ENCODE results near the gene RND3.

Gene RND3

DNA sequence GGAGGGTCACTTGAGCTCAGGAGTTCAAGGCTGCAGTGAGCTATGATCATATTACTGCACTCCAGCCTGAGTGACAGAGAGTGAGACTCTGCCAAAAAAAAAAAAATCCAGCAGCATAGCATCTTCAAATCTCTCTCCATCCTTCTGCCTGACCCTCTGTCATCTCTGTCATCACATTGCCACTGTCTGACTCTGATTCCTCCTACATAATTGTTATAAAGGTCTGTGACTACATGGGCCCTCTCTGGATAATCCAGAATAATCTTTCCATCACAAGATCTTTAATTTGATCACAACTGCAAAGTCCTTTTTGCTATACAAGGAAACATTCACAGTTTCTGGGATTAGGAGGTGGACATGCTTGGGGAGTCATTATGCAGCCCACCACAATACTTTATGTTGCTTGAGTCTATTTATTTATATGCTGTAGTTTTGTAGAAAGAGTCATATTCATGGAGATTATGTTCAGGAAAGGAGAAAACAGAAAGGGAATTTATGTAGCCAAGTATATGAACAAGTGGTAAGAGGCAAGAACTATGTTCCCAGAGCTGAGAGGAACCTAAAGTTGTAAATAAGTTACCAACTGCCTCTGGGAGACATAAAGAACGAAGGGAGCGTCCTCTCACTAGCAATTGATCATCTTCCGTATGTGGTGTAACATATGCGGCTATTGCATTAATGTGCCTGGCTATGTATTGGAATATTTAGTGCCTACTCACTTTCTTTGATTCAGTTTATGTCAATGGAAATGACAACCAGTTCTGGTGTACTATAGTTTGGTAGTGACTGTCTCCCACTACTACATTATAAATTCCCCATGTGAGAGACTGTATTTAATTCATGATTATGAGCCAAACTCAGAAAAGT, 21.5 kb downstream of the RND3 start:
- no peak for DNase-seq (ENCODE audit: low spot score)
- TF ChIP-seq, protein P1, sequence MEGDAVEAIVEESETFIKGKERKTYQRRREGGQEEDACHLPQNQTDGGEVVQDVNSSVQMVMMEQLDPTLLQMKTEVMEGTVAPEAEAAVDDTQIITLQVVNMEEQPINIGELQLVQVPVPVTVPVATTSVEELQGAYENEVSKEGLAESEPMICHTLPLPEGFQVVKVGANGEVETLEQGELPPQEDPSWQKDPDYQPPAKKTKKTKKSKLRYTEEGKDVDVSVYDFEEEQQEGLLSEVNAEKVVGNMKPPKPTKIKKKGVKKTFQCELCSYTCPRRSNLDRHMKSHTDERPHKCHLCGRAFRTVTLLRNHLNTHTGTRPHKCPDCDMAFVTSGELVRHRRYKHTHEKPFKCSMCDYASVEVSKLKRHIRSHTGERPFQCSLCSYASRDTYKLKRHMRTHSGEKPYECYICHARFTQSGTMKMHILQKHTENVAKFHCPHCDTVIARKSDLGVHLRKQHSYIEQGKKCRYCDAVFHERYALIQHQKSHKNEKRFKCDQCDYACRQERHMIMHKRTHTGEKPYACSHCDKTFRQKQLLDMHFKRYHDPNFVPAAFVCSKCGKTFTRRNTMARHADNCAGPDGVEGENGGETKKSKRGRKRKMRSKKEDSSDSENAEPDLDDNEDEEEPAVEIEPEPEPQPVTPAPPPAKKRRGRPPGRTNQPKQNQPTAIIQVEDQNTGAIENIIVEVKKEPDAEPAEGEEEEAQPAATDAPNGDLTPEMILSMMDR (conservative IDR thresholded peaks at IDR 0.05; ENCODE audit: low read depth), result no peak
- POLR2A ChIA-PET (ENCODE audit: low non-redundant PET), result interaction anchor here (0.6 kb wide), 1 partner anchor 187 kb away, joined by 5 read pairs; no protein-coding TSS in a partner anchor
- CTCF ChIA-PET, result interaction anchor here (0.6 kb wide), 1 partner anchor 107 kb away, joined by 4 read pairs; no protein-coding TSS in a partner anchor
- no peak overlapping the region for H3K27ac ChIP-seq

GRCh38 chr2:150464986-150465385, 22.5 kb downstream of the RND3 start:
- ChIA-PET POLR2A (ENCODE audit: low non-redundant PET) (interaction anchor here (0.7 kb wide), 1 partner anchor 268 kb away, joined by 3 read pairs; no protein-coding TSS in a partner anchor), CTCF (interaction anchor here (0.9 kb wide), 1 partner anchor 10 kb away, joined by 3 read pairs; no protein-coding TSS in a partner anchor)
- H3K27ac ChIP-seq, result no peak overlapping the region
- TF ChIP-seq, protein P1 (conservative IDR thresholded peaks at IDR 0.05; ENCODE audit: low read depth), result no peak
- no peak for DNase-seq (ENCODE audit: low spot score)

GRCh38 chr2:150464270-150464669, 23.2 kb downstream of the RND3 start:
- no peak for DNase-seq (ENCODE audit: low spot score)
- ChIA-PET POLR2A (ENCODE audit: low non-redundant PET) (no interaction called here), CTCF (interaction anchor here (0.9 kb wide), 1 partner anchor 11 kb away, joined by 3 read pairs; no protein-coding TSS in a partner anchor)
- H3K27ac ChIP-seq, result no peak overlapping the region
- TF ChIP-seq, protein P1 (conservative IDR thresholded peaks at IDR 0.05; ENCODE audit: low read depth), result no peak

GRCh38 chr2:150462770-150463169, 24.7 kb downstream of the RND3 start:
- DNase-seq (ENCODE audit: low spot score), result no peak
- no peak overlapping the region for H3K27ac ChIP-seq
- POLR2A ChIA-PET (ENCODE audit: low non-redundant PET), result no interaction called here
- TF ChIP-seq, protein P1 (conservative IDR thresholded peaks at IDR 0.05; ENCODE audit: low read depth), result no peak
- CTCF ChIA-PET, result no interaction called here

- TF ChIP-seq, protein P1 (conservative IDR thresholded peaks at IDR 0.05; ENCODE audit: low read depth), result no peak
- ChIA-PET CTCF (no interaction called here), POLR2A (ENCODE audit: low non-redundant PET) (no interaction called here)
- DNase-seq (ENCODE audit: low spot score), result no peak
- H3K27ac ChIP-seq, result no peak overlapping the region
Measured at GRCh38 chr2:150459281-150459680, 28.2 kb downstream of the RND3 start.

- ChIA-PET CTCF (no interaction called here), POLR2A (ENCODE audit: low non-redundant PET) (no interaction called here)
- no peak for DNase-seq (ENCODE audit: low spot score)
- TF ChIP-seq, protein P1 (conservative IDR thresholded peaks at IDR 0.05; ENCODE audit: low read depth), result no peak
- no peak overlapping the region for H3K27ac ChIP-seq
Measured at GRCh38 chr2:150450765-150451164, 36.7 kb downstream of the RND3 start.
